Measurements from ENCODE around the gene ATRX. TPM values are rescaled to one million over a fixed set of nuclear protein-coding genes. Genes with fewer than 3 reads are reported as not detected.
"Not testable (repeated sequence)": the region's sequence is repeated elsewhere in the genome, so short reads cannot be mapped to it uniquely, and the experiment has no call there.

Gene ATRX
- polyA plus RNA-seq, 1 experiment, result 20.6 TPM

GRCh38 chrX:77731821-77732419 lies 54.1 kb downstream of the ATRX start:
- H3K27me3 ChIP-seq (ENCODE audit: control insufficient read depth, insufficient read depth, low read length), result no peaks in the 10 kb centered on the region
- ChIA-PET POLR2A (no interaction called here), CTCF (no interaction called here)
- H3K36me3 ChIP-seq (ENCODE audit: control insufficient read depth, insufficient read depth, low read length), result no peaks in the 10 kb centered on the region
- DNase-seq (ENCODE audit: low read depth), result no peak
- no peak for TF ChIP-seq CTCF (IDR thresholded peaks at IDR 0.05; ENCODE audit: insufficient read depth, low read depth, low read length)
- no peak overlapping the region for H3K4me3 ChIP-seq (ENCODE audit: low read depth, low read length)

- POLR2A ChIA-PET, result not testable (repeated sequence)
These were observed 59.9 kb downstream of the ATRX start for GRCh38 chrX:77726095-77726494.

GRCh38 chrX:77723681-77724080 lies 62.3 kb downstream of the ATRX start:
- no peaks in the 10 kb centered on the region for H3K27me3 ChIP-seq (ENCODE audit: control insufficient read depth, insufficient read depth, low read length)
- no peak for DNase-seq (ENCODE audit: low read depth)
- H3K36me3 ChIP-seq (ENCODE audit: control insufficient read depth, insufficient read depth, low read length), result no peaks in the 10 kb centered on the region
- CTCF ChIA-PET, result no interaction called here
- no peak for TF ChIP-seq CTCF (IDR thresholded peaks at IDR 0.05; ENCODE audit: insufficient read depth, low read depth, low read length)
- POLR2A ChIA-PET, result no interaction called here
- no peak overlapping the region for H3K4me3 ChIP-seq (ENCODE audit: low read depth, low read length)

More at GRCh38 chrX:77726095-77726494, 59.9 kb downstream of the ATRX start:
- H3K36me3 ChIP-seq (ENCODE audit: control insufficient read depth, insufficient read depth, low read length); H3K4me3 ChIP-seq (ENCODE audit: low read depth, low read length); CTCF ChIA-PET; H3K27me3 ChIP-seq (ENCODE audit: control insufficient read depth, insufficient read depth, low read length); DNase-seq (ENCODE audit: low read depth): not testable (repeated sequence)

GRCh38 chrX:77719388-77719787 lies 66.6 kb downstream of the ATRX start:
- Histone ChIP-seq H3K4me3 (ENCODE audit: low read depth, low read length) (no peak overlapping the region), H3K27me3 (ENCODE audit: control insufficient read depth, insufficient read depth, low read length) (no peaks in the 10 kb centered on the region), H3K36me3 (ENCODE audit: control insufficient read depth, insufficient read depth, low read length) (no peaks in the 10 kb centered on the region)
- CTCF ChIA-PET, result no interaction called here
- no peak for DNase-seq (ENCODE audit: low read depth)
- TF ChIP-seq CTCF (IDR thresholded peaks at IDR 0.05; ENCODE audit: insufficient read depth, low read depth, low read length), result no peak
- POLR2A ChIA-PET, result no interaction called here

- POLR2A ChIA-PET, result no interaction called here
These were observed 81.1 kb downstream of the ATRX start for GRCh38 chrX:77704881-77705280.

More at GRCh38 chrX:77704881-77705280, 81.1 kb downstream of the ATRX start:
- Histone ChIP-seq H3K27me3 (ENCODE audit: control insufficient read depth, insufficient read depth, low read length) (no peaks in the 10 kb centered on the region), H3K4me3 (ENCODE audit: low read depth, low read length) (no peak overlapping the region), H3K36me3 (ENCODE audit: control insufficient read depth, insufficient read depth, low read length) (no peaks in the 10 kb centered on the region; the same call in 1 of the 2 replicates)
- CTCF ChIA-PET, result no interaction called here
- no peak for DNase-seq (ENCODE audit: low read depth)
- no peak for TF ChIP-seq CTCF (IDR thresholded peaks at IDR 0.05; ENCODE audit: insufficient read depth, low read depth, low read length)

Data from BJ (cell line).